SK-N-MC (cell line): ENCODE measurements around the gene TACR2.

Experiments used
- DNase-seq: peaks from one replicate; pipeline ENCODE4 v3.0.0-alpha.2; 2011; ENCODE audit warnings: low read depth, low spot score
- H3K27ac ChIP-seq: fragments of 200-600 bp; sonication (generic); 2 replicates; pipeline ENCODE4 v1.5.1; 2016; ENCODE audit warnings: mixed run types
- H3K36me3 ChIP-seq: fragments of 200-600 bp; sonication (generic); 2 replicates; pipeline ENCODE4 v1.6.1; 2017; ENCODE audit warnings: antibody characterized with exemption, low read length, mixed read lengths; ENCODE audit not compliant: insufficient read depth
- H3K4me3 ChIP-seq: fragments of 200-600 bp; sonication (generic); 2 replicates; pipeline ENCODE4 v1.5.1; 2016
- H3K9ac ChIP-seq: fragments of 200-600 bp; sonication (generic); 2 replicates; pipeline ENCODE4 v1.8.0; 2017; ENCODE audit warnings: mixed run types, mixed read lengths; ENCODE audit not compliant: insufficient read length
- H3K9me3 ChIP-seq: fragments of 200-600 bp; sonication (generic); 2 replicates; pipeline ENCODE4 v1.6.1; 2017; ENCODE audit warnings: low read depth, mild to moderate bottlenecking, antibody characterized with exemption, low read length, moderate library complexity, mixed read lengths
- EZH2 ChIP-seq: fragments of 200-600 bp; sonication (generic); IDR thresholded peaks from one replicate; pipeline ENCODE4 v1.6.1; 2017; ENCODE audit warnings: antibody characterized with exemption
- FOXP2 ChIP-seq: optimal IDR thresholded peaks from 2 replicates; pipeline ENCODE3; 2011; ENCODE audit warnings: mild to moderate bottlenecking, moderate library complexity; ENCODE audit not compliant: insufficient read depth; ENCODE audit errors: extremely low read length, control extremely low read depth
- POLR2AphosphoS5 ChIP-seq: IDR thresholded peaks from 2 replicates; pipeline ENCODE4 v1.6.1; 2012; ENCODE audit warnings: mild to moderate bottlenecking, low read depth, low read length, borderline replicate concordance

TACR2 gene

DNA sequence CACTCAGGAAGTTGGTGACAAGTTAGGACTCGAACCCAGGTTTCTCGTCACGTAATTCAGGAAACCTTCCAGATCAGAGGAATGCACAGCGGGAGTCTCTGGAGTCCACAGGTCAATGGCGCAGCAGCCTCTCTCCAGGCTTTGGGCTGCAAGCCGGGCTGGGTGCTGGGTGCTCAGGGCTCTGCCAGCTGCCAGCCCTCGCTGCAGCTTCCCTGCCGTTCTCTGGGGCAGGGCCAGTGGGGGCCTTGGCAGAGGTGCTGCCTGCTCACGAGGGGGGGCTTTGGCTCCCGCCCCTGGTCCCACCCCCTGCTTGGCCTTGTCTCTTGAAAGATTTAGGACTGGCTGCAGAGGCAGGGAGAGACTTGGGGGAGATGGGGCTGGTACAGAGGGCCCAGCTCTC, at the start of gene TACR2:
Gene TACR2 (minus strand): TSS at position 224 of the 400 bp plus-strand sequence. CDS start 595 bp downstream, outside the sequence.
- Histone ChIP-seq H3K36me3 (no peaks in the 10 kb centered on the region), H3K27ac (no peak within 1 kb of the TSS), H3K9ac (no peak within 1 kb of the TSS), H3K4me3 (no peak within 1 kb of the TSS), H3K9me3 (no peaks in the 10 kb centered on the region)
- TF ChIP-seq POLR2AphosphoS5 = no peak
- no peak for TF ChIP-seq EZH2
- TF ChIP-seq FOXP2 = no peak
- DNase-seq = no peak

DNA sequence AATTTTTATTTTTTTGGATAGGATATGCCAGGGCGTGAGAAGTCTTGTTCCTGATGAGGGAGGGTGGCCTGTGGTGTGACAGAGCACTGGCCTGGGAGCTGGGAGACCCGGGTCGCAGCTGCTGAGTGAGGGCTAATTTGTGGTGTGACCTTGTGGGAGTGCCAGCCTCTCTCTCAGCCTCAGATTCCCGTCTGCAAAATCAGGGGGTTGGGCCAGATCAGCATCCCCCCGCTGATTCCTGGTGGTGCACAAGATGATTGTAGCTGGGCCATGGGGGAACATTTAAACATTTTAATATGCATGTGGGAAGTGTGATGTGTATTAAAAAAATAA, 49.4 kb upstream of the TACR2 start:
- Histone ChIP-seq H3K4me3 (no peak overlapping the region), H3K9ac (no peak overlapping the region), H3K9me3 (no peaks in the 10 kb centered on the region), H3K27ac (no peak overlapping the region), H3K36me3 (no peaks in the 10 kb centered on the region)
- no peak for DNase-seq
- TF ChIP-seq EZH2 = no peak
- TF ChIP-seq POLR2AphosphoS5 = no peak
- TF ChIP-seq FOXP2 = no peak

DNA sequence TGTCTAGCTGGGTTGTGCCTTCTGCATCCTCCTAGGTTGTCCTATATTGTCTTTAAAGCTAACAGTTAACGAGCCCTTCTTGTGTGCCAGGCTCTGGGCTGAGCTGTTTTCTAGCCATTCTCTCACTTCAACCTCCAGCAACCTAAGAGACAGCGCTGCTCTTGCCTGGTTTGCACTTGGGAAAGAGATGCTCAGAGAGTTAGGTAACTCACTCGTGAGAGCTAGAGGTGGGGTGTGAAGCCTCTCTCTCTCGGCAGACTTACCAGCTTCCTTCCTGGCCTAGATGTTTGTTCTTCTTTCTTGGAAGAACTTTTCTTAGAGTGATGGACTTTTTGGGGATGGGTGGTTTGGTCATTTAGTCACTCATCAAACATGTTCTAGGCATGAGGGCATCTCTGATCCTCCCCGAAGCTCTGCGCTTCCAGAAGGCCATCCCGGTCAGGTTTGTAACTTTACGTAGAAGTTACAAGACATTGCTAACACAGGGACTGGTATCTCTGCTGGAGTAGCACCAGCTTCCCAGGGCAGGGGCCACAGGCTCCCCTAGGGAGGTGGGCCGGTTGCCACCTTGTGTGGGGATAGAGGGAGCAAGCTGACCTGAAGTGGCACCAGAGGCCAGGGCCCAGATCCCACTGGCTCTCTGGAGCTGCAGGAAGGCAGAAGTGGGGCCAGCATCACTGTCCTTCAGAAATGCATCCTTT, 48.9 kb upstream of the TACR2 start:
- Histone ChIP-seq H3K9me3 (no peaks in the 10 kb centered on the region), H3K9ac (no peak overlapping the region), H3K4me3 (no peak overlapping the region), H3K36me3 (no peaks in the 10 kb centered on the region), H3K27ac (no peak overlapping the region)
- TF ChIP-seq FOXP2 (no peak), POLR2AphosphoS5 (no peak), EZH2 (no peak)
- no peak for DNase-seq

DNA sequence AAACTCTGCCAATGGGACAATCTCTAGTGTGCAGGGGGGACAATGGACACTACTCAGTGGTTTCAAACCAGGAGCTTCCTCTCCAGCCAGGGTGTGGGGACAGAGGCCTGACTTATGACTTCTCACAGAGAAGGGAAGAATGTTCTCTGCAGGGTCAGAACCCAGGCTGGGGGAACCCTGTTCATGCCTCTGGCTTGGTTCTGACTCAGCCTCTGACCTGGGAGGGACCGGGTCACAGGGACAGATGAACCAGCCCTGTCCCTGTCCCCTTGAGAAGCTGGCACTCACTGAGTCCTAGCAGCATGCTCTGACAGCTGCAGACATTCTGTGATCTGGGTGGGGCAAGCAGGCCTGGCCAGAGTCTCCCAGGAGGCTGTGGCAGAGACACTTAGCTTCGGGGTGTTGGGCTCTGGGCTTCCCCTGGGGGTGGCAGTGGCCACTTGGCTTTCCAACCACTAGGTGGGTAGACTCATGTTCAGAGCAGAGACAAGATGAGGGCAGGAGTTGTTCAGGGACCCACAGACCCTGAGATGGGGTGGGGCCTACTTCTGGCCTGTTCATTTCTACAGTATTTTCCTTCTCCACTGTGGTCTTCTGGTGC, 48.2 kb upstream of the TACR2 start:
- H3K9me3 ChIP-seq = no peaks in the 10 kb centered on the region
- H3K27ac ChIP-seq = no peak overlapping the region
- TF ChIP-seq EZH2 (no peak), POLR2AphosphoS5 (no peak), FOXP2 (no peak)
- H3K36me3 ChIP-seq = no peaks in the 10 kb centered on the region
- no peak for DNase-seq
- H3K4me3 ChIP-seq = no peak overlapping the region
- H3K9ac ChIP-seq = no peak overlapping the region

DNA sequence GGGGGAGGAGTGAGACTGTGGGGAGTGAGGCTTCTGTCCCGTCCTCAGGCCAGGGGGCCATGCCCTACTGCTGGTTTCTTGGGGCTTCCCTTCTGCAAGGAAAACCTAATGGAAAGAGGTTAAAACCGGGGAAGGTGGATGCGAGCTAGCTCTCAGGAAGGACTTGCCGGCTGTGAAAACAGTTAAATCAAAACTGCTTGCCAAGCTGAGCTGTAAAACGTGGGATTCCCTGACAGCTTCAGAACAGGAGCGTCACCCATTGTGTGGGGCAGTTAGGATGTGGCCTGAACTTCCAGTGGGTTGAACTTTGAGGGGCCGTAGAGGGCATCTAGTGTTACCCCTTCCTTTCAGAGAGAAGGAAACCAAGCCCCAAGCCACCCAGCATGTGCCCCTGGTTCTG, 47.7 kb upstream of the TACR2 start:
- no peak for TF ChIP-seq EZH2
- TF ChIP-seq FOXP2 = no peak
- TF ChIP-seq POLR2AphosphoS5 = no peak
- Histone ChIP-seq H3K27ac (no peak overlapping the region), H3K9me3 (no peaks in the 10 kb centered on the region), H3K4me3 (no peak overlapping the region), H3K9ac (no peak overlapping the region), H3K36me3 (no peaks in the 10 kb centered on the region)
- DNase-seq = no peak

DNA sequence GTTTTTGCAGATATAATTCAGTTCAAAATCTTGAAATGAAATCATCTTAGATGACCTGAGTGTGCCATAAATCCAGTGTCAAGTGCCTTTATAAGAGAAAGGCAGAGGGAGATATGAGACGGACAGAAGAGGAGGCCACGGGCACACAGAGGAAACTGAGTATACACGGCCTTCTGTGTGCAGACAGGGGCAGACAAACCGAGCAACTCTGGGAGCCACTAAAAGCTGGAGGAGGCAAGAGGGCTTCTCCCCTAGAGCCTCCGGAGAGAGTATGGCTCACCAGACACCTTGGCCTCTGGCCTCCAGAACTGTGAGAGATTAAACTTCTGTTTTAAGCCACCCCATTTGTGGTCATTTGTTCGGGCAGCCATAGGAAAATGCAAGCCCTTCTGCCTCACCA, 47.2 kb upstream of the TACR2 start:
- H3K36me3 ChIP-seq = no peaks in the 10 kb centered on the region
- DNase-seq = no peak
- no peak overlapping the region for H3K4me3 ChIP-seq
- TF ChIP-seq POLR2AphosphoS5 (no peak), EZH2 (no peak), FOXP2 (no peak)
- H3K27ac ChIP-seq = no peak overlapping the region
- no peaks in the 10 kb centered on the region for H3K9me3 ChIP-seq
- no peak overlapping the region for H3K9ac ChIP-seq

DNA sequence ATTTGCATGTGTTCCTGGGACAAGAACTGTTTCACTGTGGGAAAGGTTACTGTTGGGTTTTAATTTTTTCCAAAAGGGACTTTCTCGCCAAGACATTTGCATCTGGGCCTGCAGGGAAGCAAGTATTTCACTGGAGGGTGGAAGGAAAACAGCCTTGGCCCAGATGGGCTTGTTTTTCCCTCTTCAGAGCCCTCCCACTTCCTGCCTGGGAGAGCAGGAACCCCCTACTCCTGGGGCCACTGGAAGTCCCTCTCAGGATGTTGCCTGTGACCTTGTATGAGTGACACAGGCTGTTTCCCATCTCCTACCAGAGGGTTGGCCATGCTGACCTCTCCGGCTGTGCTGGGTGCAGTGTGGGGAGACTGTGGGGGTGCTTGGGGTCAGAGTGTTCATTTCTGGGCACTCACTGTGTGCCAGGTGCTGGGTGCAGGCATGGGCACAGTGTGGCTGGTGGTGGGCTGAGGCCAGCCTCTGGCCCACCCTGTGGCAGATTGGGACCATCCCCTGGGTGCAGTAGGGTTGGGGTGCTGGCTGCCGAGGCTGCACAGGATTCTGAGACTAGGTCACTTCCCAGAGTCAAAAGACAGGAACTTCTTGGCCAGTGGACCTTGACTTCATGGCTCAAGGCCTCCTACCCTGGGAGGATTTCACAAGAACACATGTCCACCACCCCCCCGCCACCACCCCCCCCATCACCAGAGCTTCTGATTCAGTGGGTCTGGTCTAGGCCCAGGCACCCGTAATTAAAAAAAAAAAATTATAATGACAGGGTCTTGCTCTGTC, 44.7 kb upstream of the TACR2 start:
- Histone ChIP-seq H3K4me3 (no peak overlapping the region), H3K9ac (no peak overlapping the region)
- TF ChIP-seq FOXP2 (no peak), EZH2 (no peak), POLR2AphosphoS5 (no peak)

DNA sequence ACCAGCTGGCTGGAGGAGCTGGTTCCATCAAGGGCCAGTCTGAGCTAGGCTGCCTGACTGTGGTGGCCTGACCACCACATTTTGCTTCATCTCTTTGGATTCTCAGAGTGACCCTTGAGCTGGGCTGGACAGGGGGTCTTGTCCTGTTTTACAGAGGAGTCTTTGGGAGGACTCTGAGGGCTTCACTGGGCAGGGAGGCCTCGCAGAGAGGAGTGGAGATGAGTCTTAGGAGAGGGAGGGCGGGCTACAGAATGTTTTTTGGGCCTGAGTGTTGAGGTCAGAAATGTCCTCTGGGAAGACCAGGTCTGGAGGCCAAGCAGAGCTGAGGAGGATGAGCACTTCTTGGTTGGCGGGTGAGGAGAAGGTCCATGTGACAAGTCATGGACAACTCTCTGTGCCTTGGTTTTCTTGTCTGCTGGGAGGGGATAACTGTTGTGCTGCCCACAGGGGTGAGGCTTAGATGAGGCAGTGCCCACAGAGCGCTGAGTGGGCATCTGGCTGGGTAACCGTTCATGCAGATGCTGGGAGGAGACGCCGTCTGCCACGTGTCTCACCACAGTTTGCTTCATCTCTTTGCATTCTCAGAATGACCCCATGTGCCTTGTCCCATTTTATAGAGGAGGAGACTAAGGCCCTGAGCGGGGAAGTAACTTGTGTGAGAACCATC, 44.0 kb upstream of the TACR2 start:
- TF ChIP-seq FOXP2 = no peak
- TF ChIP-seq POLR2AphosphoS5 = no peak
- TF ChIP-seq EZH2 = no peak
- no peak overlapping the region for H3K27ac ChIP-seq
- no peaks in the 10 kb centered on the region for H3K9me3 ChIP-seq
- no peaks in the 10 kb centered on the region for H3K36me3 ChIP-seq
- no peak overlapping the region for H3K4me3 ChIP-seq
- no peak for DNase-seq
- no peak overlapping the region for H3K9ac ChIP-seq

More for the DNA sequence above, 44.7 kb upstream of the TACR2 start:
- no peak for DNase-seq
- no peak overlapping the region for H3K27ac ChIP-seq
- H3K36me3 ChIP-seq = no peaks in the 10 kb centered on the region
- no peaks in the 10 kb centered on the region for H3K9me3 ChIP-seq
